PFSK-1 (cell line): ENCODE measurements around the gene FOXO6.

ENCODE experiments used
- FOXP2 ChIP-seq: optimal IDR thresholded peaks from 2 replicates; pipeline ENCODE3; 2011; ENCODE audit warnings: borderline replicate concordance, control low read depth, inconsistent platforms; ENCODE audit not compliant: insufficient read depth; ENCODE audit errors: extremely low read length, extremely low read depth
- POLR2AphosphoS5 ChIP-seq: IDR thresholded peaks from 2 replicates; pipeline ENCODE4 v1.6.1; 2012; ENCODE audit warnings: low read depth, mild to moderate bottlenecking, control low read depth, low read length, moderate library complexity
- SIN3A ChIP-seq: IDR thresholded peaks from 2 replicates; pipeline ENCODE4 v1.6.1; 2012; ENCODE audit warnings: mild to moderate bottlenecking, low read length, moderate library complexity, borderline replicate concordance; ENCODE audit not compliant: insufficient read depth
- TAF1 ChIP-seq: IDR thresholded peaks from 2 replicates; pipeline ENCODE4 v1.6.1; 2012; ENCODE audit warnings: low read length, control low read depth, borderline replicate concordance; ENCODE audit not compliant: insufficient read depth
- TF ChIP-seq, protein P1 (sequence below), 2 experiments: IDR thresholded peaks; 2 replicates each; pipeline versions ENCODE4 v1.6.1 to v1.8.0; 2011 to 2012; ENCODE audit warnings: low read depth in 2 of 2, low read length in 2 of 2, control low read depth in 1 of 2, inconsistent platforms in 1 of 2, mild to moderate bottlenecking in 1 of 2, moderate library complexity in 1 of 2; ENCODE audit not compliant: insufficient read depth in 1 of 2

The FOXO6 gene

DNA sequence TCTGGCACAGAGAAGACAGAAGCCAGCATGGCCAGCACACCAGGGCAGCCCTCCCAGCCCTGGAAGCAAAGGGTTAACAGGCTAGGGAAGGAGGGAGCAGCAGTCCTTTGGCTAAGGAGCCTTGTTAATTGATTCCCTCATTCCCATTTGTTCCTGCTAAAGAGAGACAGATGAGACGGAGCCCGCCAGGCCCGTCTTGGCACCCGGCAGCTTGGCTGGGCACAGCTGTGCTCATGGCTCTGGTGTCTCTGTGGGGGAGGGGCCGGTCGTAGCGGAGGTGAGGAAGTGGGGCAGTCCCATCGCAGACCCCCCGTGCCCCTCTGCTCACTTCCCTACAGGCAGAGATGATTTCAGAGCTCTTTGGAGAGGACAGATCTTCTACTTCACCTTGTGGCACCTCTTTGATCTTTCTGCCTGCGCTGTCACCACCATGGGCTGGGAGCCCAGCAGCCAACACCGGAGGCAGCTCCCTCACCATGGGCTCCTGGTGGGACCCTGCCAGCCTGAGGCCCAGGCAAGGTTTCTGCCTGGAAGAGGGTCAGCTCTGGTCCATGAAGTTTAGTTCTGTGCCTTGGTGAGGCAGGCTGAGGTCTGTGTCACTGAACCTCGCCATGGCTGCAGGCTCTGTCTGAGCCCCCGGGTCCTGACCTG, 38.0 kb downstream of the FOXO6 start:
- TF ChIP-seq FOXP2 (no peak), SIN3A (no peak), POLR2AphosphoS5 (no peak), TAF1 (no peak)
- TF ChIP-seq, protein P1, sequence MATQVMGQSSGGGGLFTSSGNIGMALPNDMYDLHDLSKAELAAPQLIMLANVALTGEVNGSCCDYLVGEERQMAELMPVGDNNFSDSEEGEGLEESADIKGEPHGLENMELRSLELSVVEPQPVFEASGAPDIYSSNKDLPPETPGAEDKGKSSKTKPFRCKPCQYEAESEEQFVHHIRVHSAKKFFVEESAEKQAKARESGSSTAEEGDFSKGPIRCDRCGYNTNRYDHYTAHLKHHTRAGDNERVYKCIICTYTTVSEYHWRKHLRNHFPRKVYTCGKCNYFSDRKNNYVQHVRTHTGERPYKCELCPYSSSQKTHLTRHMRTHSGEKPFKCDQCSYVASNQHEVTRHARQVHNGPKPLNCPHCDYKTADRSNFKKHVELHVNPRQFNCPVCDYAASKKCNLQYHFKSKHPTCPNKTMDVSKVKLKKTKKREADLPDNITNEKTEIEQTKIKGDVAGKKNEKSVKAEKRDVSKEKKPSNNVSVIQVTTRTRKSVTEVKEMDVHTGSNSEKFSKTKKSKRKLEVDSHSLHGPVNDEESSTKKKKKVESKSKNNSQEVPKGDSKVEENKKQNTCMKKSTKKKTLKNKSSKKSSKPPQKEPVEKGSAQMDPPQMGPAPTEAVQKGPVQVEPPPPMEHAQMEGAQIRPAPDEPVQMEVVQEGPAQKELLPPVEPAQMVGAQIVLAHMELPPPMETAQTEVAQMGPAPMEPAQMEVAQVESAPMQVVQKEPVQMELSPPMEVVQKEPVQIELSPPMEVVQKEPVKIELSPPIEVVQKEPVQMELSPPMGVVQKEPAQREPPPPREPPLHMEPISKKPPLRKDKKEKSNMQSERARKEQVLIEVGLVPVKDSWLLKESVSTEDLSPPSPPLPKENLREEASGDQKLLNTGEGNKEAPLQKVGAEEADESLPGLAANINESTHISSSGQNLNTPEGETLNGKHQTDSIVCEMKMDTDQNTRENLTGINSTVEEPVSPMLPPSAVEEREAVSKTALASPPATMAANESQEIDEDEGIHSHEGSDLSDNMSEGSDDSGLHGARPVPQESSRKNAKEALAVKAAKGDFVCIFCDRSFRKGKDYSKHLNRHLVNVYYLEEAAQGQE (IDR thresholded peaks at IDR 0.05; ENCODE audit: insufficient read depth in 1 of 2, low read depth in 2 of 2, low read length in 2 of 2) = no peak

DNA sequence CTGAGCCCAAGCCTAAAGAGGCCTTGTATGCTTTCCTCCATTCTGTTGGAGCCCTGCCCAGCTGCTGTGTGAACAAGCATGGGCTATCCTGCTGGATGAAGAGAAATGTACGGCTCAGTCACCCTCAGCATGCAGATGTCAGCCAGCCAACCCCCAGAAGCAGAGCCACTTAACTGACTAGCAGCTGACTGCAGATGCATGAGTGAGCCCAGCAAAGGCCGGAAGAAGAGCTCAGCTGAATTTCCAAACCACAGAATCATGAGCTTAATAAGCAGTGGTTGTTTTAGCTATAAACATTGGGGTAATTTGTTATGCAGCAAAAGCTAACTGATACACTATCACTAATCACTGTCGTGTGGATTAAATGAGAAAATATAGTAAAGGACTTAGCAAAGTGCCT, 39.0 kb downstream of the FOXO6 start:
- TF ChIP-seq FOXP2 (no peak), POLR2AphosphoS5 (no peak), SIN3A (no peak), TAF1 (no peak)
- TF ChIP-seq, protein P1 (IDR thresholded peaks at IDR 0.05; ENCODE audit: insufficient read depth in 1 of 2, low read depth in 2 of 2, low read length in 2 of 2) = no peak

- TF ChIP-seq FOXP2 (no peak), TAF1 (no peak), SIN3A (no peak), POLR2AphosphoS5 (no peak)
- TF ChIP-seq, protein P1 (IDR thresholded peaks at IDR 0.05; ENCODE audit: insufficient read depth in 1 of 2, low read depth in 2 of 2, low read length in 2 of 2) = no peak
Observed at GRCh38 chr1:41401899-41402298, 40.7 kb downstream of the FOXO6 start.

DNA sequence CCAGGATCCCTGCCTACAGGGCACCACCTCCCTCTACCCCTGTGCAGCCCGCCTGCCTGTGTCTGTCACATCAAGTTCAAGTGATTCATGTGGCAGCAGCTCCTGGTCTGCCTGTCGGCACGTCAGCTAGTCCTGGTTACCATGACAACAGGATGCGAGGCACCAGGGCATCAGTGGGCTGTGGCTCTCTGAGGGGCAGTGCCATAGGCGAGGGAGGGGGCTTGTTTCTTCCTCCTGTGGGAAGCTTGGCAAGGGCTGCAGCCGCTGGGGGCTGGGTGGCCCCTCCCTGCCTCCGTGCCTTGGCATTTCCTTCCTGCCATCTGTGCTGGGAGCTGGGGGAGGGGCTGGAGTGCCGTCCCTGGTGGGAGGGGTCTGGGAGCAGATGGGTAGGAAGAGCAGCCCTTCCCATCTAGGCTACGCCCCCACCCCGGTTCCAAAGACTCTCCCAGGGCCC, 43.1 kb downstream of the FOXO6 start:
- TF ChIP-seq SIN3A = no peak

- TF ChIP-seq TAF1 = no peak
- TF ChIP-seq SIN3A = no peak
- no peak for TF ChIP-seq POLR2AphosphoS5
- no peak for TF ChIP-seq FOXP2
- TF ChIP-seq, protein P1 (IDR thresholded peaks at IDR 0.05; ENCODE audit: insufficient read depth in 1 of 2, low read depth in 2 of 2, low read length in 2 of 2) = no peak
Observed at GRCh38 chr1:41407664-41408252, 46.5 kb downstream of the FOXO6 start.
